ENCODE data around the gene ZSCAN29. TPM values are rescaled to one million over a fixed set of nuclear protein-coding genes. Genes with fewer than 3 reads are reported as not detected.
A peak's percentile ranks its signal among the peaks of the same experiment; 100 is the strongest.

Gene ZSCAN29
- total RNA-seq, 1 experiment from 2014 or later = 38.9 TPM

GRCh38 chr15:43330780-43331087, 40.1 kb downstream of the ZSCAN29 start:
- intact Hi-C loops (cut with micrococcal nuclease) = no loop called here
- TSS peak; percentile 85 for BruUV-seq (replicated peaks)
- ChIA-PET POLR2A (interaction anchor here (0.7 to 1.5 kb wide), 3 partner anchors 21 to 40 kb away, joined by 3 to 8 read pairs (median 4); partner anchors contain the start of genes TUBGCP4 and ZSCAN29), CTCF (interaction anchor here (0.6 to 1.2 kb wide), 2 partner anchors 40 to 148 kb away, joined by 3 to 5 read pairs; partner anchors contain the start of genes TUBGCP4 and ZSCAN29)
- Mint-ChIP-seq H3K9me3 (ENCODE audit: unreplicated experiment) (no peaks in the 10 kb centered on the region), H3K4me1 (ENCODE audit: insufficient read depth, unreplicated experiment) (peaks cover 17% of the 10 kb centered on the region), H3K36me3 (ENCODE audit: insufficient read depth, unreplicated experiment) (peaks cover 22% of the 10 kb centered on the region), H3K27me3 (ENCODE audit: insufficient read depth, unreplicated experiment) (no peaks in the 10 kb centered on the region), H3K4me3 (ENCODE audit: unreplicated experiment) (peak overlapping the region; percentile 90), H3K27ac (ENCODE audit: low read depth, unreplicated experiment) (peak overlapping the region; percentile 87)
- no peak for TF ChIP-seq CTCF (IDR thresholded peaks at IDR 0.05; ENCODE audit: unreplicated experiment)
- no peak for DNase-seq (ENCODE audit: unreplicated experiment)

- H3K9me3 Mint-ChIP-seq (ENCODE audit: unreplicated experiment) = no peaks in the 10 kb centered on the region
- ChIA-PET CTCF (interaction anchor here (0.6 to 0.7 kb wide), 2 partner anchors 147 to 1212 kb away, joined by 3 to 4 read pairs; no protein-coding TSS in a partner anchor), POLR2A (interaction anchor here (0.7 to 1.5 kb wide), 9 partner anchors 11 to 1237 kb away, joined by 3 to 8 read pairs (median 3); partner anchors contain the start of genes MFAP1, TUBGCP4, UBR1 and ZSCAN29)
- intact Hi-C loops (cut with micrococcal nuclease) = no loop called here
- H3K27ac Mint-ChIP-seq (ENCODE audit: low read depth, unreplicated experiment) = peak within 1 kb of the TSS; percentile 87
- TF ChIP-seq CTCF (IDR thresholded peaks at IDR 0.05; ENCODE audit: unreplicated experiment) = no peak
- H3K36me3 Mint-ChIP-seq (ENCODE audit: insufficient read depth, unreplicated experiment) = peaks cover 16% of the 10 kb centered on the region
- H3K4me3 Mint-ChIP-seq (ENCODE audit: unreplicated experiment) = peak within 1 kb of the TSS; percentile 90
- no peaks in the 10 kb centered on the region for H3K27me3 Mint-ChIP-seq (ENCODE audit: insufficient read depth, unreplicated experiment)
- DNase-seq (ENCODE audit: unreplicated experiment) = peak; percentile 96
- TSS peak; percentile 38 for BruUV-seq (replicated peaks)
- peaks cover 17% of the 10 kb centered on the region for H3K4me1 Mint-ChIP-seq (ENCODE audit: insufficient read depth, unreplicated experiment)
Measured at GRCh38 chr15:43329960-43330779, 40.7 kb downstream of the ZSCAN29 start, which contains the start of gene LCMT2. LCMT2 (minus strand) TSS chr15:43330573; CDS start chr15:43330489, 84 bp downstream.

GRCh38 chr15:43329217-43329959, 41.5 kb downstream of the ZSCAN29 start:
- DNase-seq (ENCODE audit: unreplicated experiment) = no peak
- Mint-ChIP-seq H3K9me3 (ENCODE audit: unreplicated experiment) (no peaks in the 10 kb centered on the region), H3K27ac (ENCODE audit: low read depth, unreplicated experiment) (peak overlapping the region; percentile 87), H3K4me3 (ENCODE audit: unreplicated experiment) (peak overlapping the region; percentile 90), H3K36me3 (ENCODE audit: insufficient read depth, unreplicated experiment) (peaks cover 9% of the 10 kb centered on the region), H3K27me3 (ENCODE audit: insufficient read depth, unreplicated experiment) (no peaks in the 10 kb centered on the region), H3K4me1 (ENCODE audit: insufficient read depth, unreplicated experiment) (peaks cover 17% of the 10 kb centered on the region)
- intact Hi-C loops (cut with micrococcal nuclease) = no loop called here
- ChIA-PET CTCF (interaction anchor here (0.7 to 0.8 kb wide), 3 partner anchors 19 to 1212 kb away, joined by 4 read pairs; partner anchors contain the start of gene TGM5), POLR2A (interaction anchor here (0.7 to 1.2 kb wide), 7 partner anchors 10 to 1237 kb away, joined by 3 to 4 read pairs (median 3); partner anchors contain the start of genes MFAP1 and UBR1)
- no peak for TF ChIP-seq CTCF (IDR thresholded peaks at IDR 0.05; ENCODE audit: unreplicated experiment)
- no TSS peak for BruUV-seq (replicated peaks)

All from MCF 10A (cell line).